HG03066 (cell line): ENCODE data around the gene PIK3R3.

Experiments used
- ATAC-seq: cut with Tn5 transposase; IDR thresholded peaks from one replicate; pipeline ENCODE4 v1.9.1; 2021; ENCODE audit warnings: low read depth; ENCODE audit not compliant: unreplicated experiment

PIK3R3 gene

GRCh38 chr1:46030876-46031660 is 101.4 kb downstream of the PIK3R3 start:
- no peak for ATAC-seq

GRCh38 chr1:46030074-46030870 is 102.2 kb downstream of the PIK3R3 start:
- ATAC-seq: no peak

GRCh38 chr1:46027788-46028573 is 104.4 kb downstream of the PIK3R3 start:
- ATAC-seq: no peak

- ATAC-seq: no peak
Observed at GRCh38 chr1:46026531-46026930, 105.9 kb downstream of the PIK3R3 start.

GRCh38 chr1:46021046-46021996 is 111.1 kb downstream of the PIK3R3 start:
- ATAC-seq: no peak

GRCh38 chr1:46020010-46020409 is 112.4 kb downstream of the PIK3R3 start:
- no peak for ATAC-seq

- ATAC-seq: no peak
Observed at GRCh38 chr1:46019348-46019747, 113.1 kb downstream of the PIK3R3 start.

DNA sequence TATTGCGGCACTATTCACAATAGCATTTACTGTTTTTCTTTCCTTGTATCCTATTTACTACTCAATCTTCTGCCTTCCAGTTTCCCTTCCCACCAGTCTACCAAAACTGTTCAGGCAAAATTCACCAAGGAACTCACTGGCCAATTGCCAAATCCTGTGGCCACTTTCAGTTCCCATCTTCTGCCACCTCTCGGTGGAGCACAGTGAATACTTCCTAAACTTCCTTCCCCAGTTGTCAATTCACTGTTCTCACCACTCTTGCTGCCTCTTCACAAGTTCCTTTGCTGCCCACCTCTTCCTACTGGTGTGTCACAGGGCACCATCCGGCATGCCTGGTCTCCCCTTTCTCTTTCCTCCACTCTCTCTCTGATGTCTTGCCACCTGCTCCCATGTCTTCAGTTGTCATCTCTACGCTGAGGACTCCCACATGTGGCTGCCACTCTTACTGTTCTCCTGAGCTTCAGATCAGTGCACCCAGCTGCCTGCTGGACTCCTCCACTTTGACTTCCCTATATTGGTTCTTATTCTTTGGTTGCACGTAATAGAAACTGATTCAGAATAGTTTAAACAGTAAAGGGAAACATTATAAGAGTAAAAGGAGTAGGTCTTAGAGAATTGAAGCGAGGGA is 114.4 kb downstream of the PIK3R3 start:
- no peak for ATAC-seq

- ATAC-seq: no peak
Observed at GRCh38 chr1:46013581-46013980, 118.8 kb downstream of the PIK3R3 start.

- no peak for ATAC-seq
Observed at GRCh38 chr1:46012236-46012635, 120.2 kb downstream of the PIK3R3 start.

DNA sequence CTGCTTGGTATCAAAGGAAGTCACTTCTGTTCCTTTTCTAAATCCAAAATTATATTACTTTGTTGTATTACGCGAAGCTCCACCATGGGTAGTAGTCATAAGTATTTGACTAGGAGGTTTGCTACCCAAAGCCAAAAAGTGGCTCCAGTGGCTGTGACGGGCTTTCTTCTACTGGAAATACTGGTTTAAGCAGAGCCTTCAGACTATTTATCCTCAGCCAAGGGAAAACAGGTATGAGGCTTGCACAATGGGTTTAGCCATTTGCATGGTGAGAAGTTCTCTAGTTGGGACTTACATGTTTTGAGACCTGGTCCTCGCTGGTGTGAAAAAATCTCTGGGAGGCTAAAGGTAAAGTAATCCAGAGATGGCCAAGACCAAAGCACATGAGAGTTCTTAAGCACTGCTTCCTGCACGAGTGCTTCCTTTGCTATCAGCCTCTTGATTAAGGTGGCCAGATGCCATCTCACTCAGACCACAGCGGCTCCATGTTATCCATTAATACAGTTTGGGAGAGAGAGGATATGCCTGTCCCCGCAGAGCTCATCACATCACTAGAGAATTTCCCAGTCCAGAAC is 121.2 kb downstream of the PIK3R3 start:
- no peak for ATAC-seq

DNA sequence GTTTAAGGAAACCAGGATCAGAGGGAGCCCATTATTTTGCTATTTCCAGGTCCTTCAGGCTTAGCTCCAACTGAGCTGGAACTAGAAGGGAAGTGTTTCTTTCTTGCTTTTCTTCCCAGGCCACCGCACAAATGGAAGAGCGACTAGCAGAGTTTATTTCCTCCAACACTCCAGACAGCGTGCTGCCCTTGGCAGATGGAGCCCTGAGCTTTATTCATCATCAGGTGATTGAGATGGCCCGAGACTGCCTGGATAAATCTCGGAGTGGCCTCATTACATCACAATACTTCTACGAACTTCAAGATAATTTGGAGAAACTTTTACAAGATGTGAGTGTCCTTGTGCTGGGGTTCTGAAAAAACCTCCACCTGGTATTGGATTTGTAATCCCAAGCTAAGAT is 121.8 kb downstream of the PIK3R3 start:
- ATAC-seq: no peak

- ATAC-seq: no peak
Observed at GRCh38 chr1:46008585-46008984, 123.8 kb downstream of the PIK3R3 start.

DNA sequence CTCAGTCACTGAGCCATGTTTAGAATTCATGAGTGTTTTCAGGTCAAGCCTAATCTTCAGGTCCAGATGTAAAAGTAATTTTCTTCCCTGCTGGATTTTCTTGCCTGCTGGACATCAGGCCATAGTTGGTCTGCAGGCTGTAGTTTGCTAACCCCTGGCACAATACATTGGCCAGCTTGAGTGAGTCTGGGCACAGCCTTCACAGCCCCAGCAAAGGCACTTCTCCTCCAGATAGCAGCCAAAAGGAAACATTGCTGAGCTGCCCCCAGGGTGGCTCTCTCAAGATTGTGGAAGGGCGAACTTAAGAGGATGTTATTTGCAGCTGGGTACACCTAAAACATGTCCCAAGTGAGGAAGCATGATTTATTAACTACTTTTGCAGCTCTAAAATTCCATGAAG is 126.8 kb downstream of the PIK3R3 start:
- ATAC-seq: no peak

DNA sequence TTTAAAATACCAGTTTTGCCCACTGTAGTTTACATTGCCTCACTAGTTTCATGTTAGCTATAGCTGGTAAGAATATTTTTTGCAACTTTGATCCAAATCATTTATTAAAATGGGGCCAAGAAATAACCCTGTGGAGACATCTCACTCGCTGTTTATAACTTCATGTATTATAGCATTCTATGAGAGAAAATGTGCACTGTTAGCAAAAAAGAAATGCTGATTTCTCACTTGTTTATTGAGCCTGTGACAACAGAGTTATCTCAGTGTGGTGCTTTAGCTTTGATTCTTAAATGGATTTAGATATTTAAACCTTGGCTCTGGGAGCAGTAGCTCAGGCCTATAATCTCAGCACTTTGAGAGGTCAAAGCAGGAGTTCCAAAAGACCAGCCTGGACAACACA is 127.9 kb downstream of the PIK3R3 start:
- ATAC-seq: no peak

DNA sequence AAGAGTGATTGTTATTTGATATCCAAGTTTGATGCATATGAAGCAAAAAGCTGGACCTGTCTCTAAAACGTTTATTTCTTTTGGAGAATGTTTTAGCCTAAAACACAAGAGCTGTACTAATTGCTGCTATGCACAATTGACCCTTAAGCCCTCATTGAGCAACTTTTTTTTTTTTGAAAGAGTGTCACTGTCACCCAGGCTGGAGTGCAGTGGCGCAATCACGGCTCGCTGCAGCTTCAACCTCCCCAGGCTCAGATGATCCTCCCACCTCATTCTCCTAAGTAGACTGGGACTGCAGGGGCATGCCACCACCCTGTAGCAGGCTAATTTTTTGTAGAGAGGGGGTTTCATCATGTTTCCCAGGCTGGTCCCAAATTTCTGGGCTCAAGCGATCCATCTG is 129.1 kb downstream of the PIK3R3 start:
- ATAC-seq: no peak

DNA sequence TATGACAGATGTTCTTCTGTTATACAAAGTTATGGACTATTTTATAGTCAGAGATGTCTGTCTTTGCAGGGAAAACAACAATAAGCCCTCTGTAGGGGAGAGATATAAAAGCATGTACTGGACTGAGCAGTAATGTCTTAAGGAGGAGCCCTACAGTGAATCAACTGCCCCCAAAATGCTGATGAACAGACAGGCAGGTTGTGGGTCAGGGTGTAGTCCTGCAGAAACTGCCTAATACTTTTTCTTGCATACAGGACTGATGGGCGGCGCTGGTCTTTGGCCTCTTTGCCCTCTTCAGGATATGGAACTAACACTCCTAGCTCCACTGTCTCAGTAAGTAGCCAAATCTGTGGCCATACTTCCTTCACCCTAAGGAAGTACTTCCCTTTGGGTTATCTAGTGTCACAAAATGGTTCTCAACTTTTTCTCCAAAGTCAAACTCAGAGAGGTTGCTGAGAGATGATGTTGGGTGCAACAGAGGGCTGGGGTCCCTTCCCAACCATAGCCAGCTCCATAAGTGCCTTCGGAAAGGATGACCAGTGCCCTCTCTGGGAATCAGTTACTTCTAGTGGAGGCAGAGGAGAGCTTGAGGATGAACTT is 129.8 kb downstream of the PIK3R3 start:
- ATAC-seq: no peak

DNA sequence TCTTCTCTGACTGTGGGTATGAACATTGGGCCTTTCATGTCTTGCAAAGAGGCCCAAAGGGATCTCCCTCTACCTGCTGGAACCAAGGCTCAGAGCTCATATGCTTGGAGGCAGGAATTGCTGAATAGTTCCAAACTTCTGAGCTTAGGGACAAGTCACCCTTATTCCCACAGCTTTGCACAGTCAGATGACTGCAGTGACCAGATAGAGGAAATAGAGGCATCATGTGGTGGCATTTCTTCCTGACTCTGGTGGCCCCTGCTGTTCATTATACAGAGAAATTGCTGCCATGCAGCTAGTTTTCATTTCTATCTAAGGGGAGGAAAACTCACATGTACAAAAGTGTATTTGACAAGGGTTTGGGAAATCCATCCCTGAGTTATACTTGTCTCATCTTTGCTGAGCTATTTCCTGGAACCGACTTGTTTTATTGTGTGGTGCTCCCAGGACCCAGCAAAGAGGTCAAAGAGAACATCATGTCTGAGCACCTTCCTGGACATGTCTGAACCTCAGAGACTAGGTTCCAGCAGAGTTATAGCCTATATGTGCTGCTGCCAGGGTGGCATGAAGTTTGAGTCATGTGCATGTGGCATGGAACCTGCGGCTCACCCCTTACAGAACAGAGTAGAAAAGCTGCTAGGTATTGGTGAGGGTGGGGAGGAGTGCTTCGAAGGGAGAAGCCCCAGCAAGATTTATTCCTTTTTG is 131.2 kb downstream of the PIK3R3 start:
- ATAC-seq: no peak
